ENCODE results near the gene SLC12A9.

DNA sequence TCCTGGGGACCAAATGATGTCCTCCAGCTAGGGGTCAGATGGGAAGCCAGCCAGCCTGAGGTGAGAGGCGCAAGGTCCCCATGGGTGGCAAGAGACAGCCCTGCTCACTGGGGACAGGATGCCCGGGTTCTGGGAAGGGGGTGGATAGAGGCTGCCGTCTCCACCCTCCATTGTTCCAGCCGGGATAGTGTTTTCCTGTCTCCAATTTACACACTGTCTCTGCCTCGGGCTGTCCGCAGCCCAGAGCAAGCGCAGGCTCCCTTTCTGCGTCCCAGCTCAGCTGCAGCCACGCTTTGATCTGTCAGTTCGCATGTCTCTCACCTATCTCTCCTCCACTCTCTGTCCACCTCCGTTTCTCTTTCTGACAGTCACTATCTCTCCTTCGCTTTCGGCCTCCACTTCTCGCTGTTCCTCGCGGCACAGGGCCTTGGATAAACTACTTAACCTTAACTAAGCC is 27.3 kb upstream of the SLC12A9 start:
- TF ChIP-seq, protein P1, sequence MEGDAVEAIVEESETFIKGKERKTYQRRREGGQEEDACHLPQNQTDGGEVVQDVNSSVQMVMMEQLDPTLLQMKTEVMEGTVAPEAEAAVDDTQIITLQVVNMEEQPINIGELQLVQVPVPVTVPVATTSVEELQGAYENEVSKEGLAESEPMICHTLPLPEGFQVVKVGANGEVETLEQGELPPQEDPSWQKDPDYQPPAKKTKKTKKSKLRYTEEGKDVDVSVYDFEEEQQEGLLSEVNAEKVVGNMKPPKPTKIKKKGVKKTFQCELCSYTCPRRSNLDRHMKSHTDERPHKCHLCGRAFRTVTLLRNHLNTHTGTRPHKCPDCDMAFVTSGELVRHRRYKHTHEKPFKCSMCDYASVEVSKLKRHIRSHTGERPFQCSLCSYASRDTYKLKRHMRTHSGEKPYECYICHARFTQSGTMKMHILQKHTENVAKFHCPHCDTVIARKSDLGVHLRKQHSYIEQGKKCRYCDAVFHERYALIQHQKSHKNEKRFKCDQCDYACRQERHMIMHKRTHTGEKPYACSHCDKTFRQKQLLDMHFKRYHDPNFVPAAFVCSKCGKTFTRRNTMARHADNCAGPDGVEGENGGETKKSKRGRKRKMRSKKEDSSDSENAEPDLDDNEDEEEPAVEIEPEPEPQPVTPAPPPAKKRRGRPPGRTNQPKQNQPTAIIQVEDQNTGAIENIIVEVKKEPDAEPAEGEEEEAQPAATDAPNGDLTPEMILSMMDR (IDR thresholded peaks at IDR 0.05; ENCODE audit: low read depth, low read length, poor library complexity, severe bottlenecking): no peak
- TF ChIP-seq EZH2phosphoT487 (IDR thresholded peaks at IDR 0.05; ENCODE audit: borderline replicate concordance, low read length): no peak
